ENCODE results near the gene RASGRP2.

RASGRP2 gene

DNA sequence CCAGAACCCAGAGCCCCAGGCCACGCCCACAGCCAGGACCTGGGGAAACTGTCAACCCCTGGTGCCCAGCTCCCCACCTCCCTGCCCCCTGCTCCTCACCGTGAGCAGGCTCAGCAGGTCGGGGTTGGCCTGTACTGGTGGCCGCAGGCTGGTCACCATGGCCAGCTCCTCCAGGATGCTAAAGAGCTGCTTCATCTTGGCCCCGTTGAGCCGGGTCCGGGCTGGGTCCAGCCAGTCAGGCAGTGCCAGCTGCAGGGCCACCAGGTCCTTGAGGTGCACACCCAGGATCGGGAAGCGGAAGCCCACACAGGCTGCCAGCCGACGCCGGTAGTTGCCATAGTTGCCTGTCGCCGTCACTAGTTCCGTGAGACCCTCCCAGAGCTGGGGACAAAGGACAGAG lies 7.3 kb downstream of the RASGRP2 start:
- DNase-seq, result no peak

DNA sequence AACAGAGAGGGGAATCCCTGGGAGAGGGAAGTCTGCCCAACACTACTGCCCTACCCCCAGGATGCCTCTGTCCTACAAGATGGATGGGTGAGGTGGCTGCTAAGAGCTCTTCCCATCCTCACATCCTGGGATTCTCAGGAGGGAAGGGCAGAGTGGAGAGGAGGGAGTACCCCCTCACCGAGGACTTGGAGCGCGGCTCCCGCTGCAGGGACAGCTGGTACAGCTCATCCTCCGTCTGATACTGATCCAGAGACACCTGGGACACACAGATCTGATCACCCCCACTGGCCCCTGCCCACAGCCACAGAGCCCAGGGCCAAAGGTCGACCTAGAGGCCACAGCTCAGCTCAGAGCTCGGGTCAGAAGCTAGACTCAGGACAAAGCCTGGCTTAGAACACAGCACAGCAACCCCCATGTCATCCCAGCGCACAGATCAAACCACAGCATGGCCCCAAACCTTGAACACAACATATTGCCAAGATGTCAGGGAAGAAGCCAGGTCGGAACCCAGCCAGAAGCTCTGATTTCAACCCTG lies 8.2 kb downstream of the RASGRP2 start:
- no peak for DNase-seq

GRCh38 chr11:64734811-64735724 lies 8.9 kb downstream of the RASGRP2 start:
- DNase-seq, result no peak

- no peak for DNase-seq
These were observed 12.3 kb downstream of the RASGRP2 start for GRCh38 chr11:64731601-64732000.

DNA sequence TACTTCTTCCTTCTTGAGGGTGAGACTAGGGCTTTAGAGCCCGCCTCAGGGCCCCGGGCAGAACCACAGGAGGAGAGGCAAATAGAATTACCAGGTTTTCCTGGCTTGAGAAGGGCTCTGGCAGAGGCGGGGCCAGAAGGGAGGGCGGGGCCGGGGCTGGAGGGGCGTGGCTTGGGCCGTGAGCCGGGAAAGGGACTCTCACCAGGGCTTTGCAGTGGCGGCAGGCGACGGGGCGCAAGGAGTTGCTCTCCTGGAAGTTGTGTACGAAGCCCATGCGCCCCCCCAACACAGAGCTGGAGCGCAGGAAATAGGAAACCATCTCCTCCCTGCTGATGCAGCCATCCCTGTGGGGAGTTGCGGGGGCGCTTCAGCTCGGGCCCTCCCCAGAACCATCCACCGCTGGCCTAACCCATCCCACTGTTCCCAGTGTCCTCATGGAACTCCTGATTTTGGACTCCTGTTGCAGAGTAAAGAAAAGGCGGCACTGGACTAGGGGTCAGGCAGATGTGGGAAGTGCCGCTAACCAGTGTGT lies 14.0 kb downstream of the RASGRP2 start:
- DNase-seq, result no peak

GRCh38 chr11:64728757-64729365 lies 15.1 kb downstream of the RASGRP2 start:
- DNase-seq, result no peak

GRCh38 chr11:64726867-64727530 lies 16.9 kb downstream of the RASGRP2 start:
- no peak for DNase-seq

- no peak for DNase-seq
These were observed 17.7 kb downstream of the RASGRP2 start for GRCh38 chr11:64726211-64726641.

DNA sequence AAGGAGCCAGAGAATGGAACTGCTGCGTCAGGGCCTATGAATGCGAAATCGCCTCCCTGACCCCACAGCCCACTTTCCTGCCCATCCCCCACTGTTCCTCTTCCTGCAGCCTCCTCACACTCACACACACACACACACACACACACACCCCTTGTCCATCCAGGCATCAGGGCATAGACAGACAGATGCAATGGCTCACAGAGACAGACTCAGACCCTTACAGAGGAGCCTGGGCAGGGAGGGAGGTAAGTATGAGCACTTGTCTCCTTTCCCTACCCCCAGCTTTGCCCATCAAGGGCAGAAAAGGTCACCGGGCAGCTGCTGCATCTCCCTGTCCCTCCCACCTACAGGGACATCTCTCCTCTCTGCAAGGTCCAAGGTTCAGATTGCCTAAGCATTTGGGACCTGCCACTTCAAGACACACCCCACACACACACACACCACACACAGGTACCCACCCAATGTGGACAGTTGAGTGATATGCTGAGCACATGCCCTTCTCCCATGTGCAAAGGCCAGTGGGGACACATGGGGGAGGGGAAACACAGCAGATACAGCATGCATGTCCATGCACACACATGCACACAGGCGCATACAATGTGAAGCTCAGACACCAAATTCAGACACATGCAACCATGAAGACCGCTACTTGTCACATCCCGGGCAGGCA lies 18.9 kb downstream of the RASGRP2 start:
- no peak for DNase-seq

DNA sequence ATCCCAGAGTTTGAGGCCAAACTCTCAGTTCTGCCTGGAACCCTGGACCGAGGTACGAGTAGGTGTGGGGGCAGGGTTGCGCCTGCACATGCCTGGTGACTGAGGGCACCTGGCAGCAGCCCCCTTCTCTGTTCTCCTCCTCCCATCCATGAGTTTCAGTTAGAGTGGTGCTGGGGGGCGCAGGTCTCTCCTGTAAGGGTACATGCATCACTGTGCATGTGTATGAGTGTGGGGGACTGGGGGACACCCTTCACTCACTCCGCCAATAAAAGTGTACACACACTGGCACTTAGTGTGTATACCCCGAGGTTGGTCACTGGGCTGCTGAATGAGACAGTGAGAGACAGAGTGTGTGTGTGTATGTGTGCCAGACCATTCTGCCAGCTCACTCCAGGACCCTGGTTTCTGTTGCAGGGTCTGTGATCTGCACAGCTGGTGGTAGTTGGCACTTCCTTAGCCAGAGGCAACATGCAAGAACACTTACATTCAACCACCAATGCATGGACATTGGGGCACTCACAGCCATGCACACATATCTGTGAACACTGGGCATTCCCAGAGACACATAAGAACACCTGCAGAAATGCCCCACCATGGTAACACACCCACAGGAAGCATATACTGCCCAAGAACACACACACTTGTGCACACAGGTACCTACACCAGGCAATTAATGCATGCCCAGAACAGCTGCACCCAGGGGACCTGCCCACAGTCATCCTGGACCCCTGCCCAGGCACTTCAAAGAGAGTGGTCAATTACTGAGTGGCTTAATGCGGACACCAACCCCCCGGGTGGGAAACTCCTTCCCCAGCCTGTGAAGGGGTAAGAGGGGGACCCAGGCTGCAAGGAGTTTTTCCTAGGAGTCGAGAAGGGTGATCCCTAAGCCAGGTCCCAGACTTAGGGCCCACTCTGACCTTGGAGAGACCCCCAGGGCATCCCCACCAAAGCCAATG lies 19.8 kb downstream of the RASGRP2 start:
- no peak for DNase-seq

DNA sequence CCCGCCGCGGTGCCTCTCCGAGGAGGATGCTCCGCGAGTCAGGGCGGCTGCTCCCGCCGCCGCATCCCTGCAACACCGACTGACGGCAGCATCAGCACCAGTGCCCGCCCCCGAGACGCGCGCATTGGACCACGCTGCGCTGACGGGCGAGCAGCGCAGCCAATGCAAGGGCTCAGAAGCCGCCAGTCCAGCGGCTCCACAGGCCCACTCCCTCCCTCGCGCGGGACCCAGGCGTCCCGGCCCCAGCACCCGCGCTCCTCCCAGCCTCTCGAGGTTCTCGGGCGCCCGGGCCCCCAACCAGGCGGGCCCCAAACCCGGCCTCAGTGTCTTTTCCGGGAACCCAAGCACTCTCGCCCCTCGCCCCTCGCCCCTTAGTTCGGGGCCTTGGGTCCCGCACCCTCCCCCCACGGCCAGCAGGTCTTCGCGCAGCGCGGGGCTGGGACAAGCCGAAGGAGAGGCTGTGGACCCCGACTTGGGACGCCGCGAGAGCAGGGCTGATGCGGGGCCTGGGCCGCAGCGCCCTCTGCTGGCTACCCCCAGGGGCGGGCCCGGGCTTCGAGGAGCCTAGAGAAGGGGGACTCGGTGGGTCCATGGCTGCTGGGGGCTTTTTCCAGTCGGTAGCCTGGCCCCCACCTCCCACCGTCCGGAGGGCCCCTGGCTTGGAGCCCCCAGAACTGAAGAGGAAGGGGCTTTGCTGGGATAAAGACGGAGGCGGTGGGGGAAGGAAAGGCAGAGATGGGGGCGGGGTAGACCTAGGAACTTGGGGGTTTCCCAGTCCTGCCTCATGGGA lies 20.6 kb downstream of the RASGRP2 start, which contains the start of gene NRXN2:
Gene NRXN2, minus strand, starts transcription at position 81 of the 790 bp plus-strand sequence. CDS start 9,498 bp downstream, outside the sequence.
- peak; percentile 73 for DNase-seq

DNA sequence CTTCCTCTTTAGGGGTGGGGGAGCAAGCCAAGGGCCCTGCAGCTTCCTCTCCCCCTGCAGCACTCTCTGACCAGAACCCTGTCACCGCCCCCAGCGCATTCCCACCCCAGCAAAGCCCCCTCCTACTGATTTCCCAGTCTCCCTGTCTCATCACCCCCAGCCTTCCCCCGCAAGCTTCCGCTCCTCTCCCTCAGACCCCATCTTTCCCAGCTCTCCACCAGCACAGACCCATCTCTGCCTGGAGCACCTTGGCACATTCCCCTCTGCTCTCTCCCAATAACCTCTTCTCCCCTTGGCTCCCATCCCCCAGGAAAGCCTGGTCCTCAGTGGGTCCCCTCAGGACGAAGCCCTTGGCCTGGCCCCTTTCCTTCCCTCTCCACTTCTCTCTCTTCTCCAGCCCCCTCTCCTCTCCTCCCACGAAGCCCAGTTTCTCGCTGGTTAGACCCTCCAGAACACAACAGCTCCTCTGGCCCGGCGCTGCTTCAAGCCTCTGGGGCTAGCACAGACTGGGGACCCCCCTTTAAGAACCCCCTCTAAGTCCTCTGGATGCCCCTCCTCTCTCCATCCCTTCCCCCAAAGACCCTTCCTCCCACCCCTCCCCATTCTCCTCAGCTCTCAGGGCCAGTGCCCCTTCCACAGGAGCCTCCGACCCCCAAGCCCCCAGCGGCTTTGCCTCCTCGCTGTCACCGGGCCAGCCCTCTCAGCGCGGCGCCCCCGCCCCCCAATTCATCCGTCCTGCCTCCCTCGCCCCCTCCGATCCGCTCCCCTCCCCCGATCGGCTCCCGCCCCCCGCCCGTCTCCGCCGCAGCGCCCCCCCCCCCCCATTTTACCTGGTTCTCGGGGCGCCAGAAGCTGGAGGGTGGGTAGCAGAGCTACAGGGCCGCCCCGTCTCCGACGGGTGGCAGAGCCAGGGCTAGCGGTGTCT lies 21.5 kb downstream of the RASGRP2 start:
- no peak for DNase-seq

DNA sequence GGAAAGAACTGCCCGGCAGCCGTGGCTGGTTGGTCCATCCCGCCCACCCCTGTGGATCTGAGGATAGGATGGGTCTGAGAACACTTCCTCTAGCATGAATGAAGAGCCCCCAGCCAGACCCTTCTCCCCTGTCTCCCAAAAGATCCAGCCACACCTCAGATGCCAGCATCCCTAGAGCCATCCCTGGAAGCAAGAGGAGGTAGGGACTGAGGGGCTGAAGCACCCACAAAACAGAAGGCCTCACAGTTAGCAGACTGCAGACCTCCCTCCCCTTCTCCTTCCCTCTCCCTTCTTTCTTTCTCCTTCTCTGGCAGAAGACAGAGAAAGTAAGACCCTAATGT lies 22.6 kb downstream of the RASGRP2 start:
- DNase-seq, result no peak

DNA sequence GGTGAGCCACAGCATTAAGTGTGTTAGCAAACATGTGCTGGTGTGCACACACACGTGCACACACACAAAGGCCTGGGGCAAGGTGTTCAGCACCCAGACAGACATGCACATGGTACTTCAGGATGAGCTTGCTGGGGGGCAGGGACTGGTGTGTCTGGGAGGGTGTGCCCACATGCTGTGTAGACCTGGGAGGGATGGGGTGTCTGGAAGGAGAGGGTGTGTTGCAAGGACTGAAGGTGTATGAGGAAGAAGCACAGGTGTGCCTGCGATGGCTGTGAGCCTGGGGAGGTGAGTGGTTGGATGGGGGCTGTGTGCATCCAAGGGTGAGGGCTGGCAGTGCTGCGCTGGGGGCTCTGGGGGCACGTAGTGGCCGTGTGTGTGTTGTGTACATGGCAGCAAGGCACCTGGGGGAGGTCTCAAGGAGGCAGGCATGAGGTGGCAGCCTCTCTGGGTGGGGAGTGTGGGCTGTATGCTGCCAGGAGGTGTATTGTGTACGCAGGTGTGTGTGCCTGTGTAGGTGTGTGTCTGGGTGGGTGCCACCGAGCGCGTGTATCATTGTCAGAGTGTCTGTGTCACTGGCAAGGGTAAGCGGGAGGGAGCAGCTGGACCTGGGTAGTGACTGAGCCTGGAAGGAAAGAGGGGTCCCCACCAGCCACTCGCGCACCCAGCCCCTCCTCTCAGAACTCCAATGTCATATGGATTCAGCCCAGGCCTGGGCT lies 23.1 kb downstream of the RASGRP2 start:
- no peak for DNase-seq

DNA sequence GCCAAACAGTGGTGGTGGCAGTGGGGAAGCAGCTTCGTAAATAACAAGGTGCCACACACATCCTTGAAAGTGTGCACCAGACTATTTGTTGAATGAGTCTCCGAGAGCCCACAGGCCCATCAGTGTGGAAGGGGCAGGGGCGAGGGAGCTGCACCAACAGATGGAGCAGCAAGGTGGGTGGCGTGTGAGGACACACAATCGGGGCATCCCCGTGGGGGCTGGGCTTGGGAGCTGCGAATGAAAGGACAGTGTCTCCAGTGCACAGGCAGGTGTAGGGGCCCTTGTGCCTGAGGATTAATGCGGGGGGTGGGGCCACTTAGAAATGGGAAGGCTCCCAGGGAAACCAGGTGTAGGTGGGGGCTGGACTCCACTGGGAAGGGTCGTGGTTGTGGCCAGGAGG lies 23.8 kb downstream of the RASGRP2 start:
- DNase-seq, result no peak

GRCh38 chr11:64719406-64719805 lies 24.5 kb downstream of the RASGRP2 start:
- DNase-seq, result no peak

- DNase-seq, result no peak
These were observed 25.2 kb downstream of the RASGRP2 start for GRCh38 chr11:64718780-64719124.

DNA sequence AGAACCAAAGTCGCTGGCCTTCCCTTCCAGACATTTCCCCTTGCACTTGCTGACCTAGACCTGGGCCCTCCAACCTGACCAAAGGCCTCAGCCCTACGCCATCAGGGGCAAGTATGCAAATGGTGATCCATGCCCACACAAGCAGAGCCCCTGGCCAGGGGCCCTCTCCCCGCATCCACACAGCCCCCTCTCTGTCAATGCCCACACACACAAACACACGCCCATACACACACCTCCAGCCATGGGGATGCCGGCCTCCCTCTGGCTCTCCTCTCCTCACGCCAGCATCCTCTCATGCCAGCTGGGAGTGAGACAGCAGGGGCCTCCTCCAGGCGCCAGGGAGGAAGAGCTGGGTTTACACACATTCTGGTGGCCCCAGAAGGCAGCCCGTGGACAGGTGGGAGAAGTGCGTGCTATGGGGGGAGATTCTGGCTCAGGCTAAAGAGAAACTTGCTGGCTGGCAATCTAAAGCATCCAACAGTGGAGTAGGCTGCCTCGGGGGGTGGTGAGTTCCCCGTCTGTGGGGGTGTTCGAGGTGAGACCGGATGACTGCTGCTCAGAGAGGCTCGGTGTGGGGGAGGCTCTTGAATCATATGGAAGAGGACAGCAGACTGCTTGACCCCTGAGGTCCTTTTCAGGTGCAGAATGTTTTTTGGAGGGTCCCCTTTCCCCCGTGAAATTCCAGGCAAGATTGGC lies 25.7 kb downstream of the RASGRP2 start:
- DNase-seq, result no peak
